Fibroblast of skin of right quadriceps (primary cell): ENCODE data around the gene EYA2.
A peak's percentile ranks its signal among the peaks of the same experiment; 100 is the strongest.

Source experiments
- DNase-seq: peaks from one replicate; pipeline ENCODE4 v3.0.0-alpha.2; 2013

The EYA2 gene

GRCh38 chr20:47013606-47014005, 119.0 kb downstream of the EYA2 start:
- DNase-seq: no peak

GRCh38 chr20:47016068-47016664, 121.5 kb downstream of the EYA2 start:
- DNase-seq: no peak

- DNase-seq: no peak
These were observed 123.7 kb downstream of the EYA2 start for GRCh38 chr20:47018381-47018780.

- peak; percentile 59 for DNase-seq
These were observed 124.6 kb downstream of the EYA2 start for GRCh38 chr20:47019121-47019824.

- DNase-seq: no peak
These were observed 125.6 kb downstream of the EYA2 start for GRCh38 chr20:47020231-47020630.

- no peak for DNase-seq
These were observed 127.2 kb downstream of the EYA2 start for GRCh38 chr20:47021850-47022249.

GRCh38 chr20:47024461-47024937, 129.9 kb downstream of the EYA2 start:
- DNase-seq: no peak

GRCh38 chr20:47027042-47027441, 132.4 kb downstream of the EYA2 start:
- no peak for DNase-seq

GRCh38 chr20:47027456-47027855, 132.8 kb downstream of the EYA2 start:
- no peak for DNase-seq

- no peak for DNase-seq
These were observed 133.8 kb downstream of the EYA2 start for GRCh38 chr20:47028487-47028886.

- no peak for DNase-seq
These were observed 135.2 kb downstream of the EYA2 start for GRCh38 chr20:47029845-47030244.

GRCh38 chr20:47030271-47030810, 135.7 kb downstream of the EYA2 start:
- no peak for DNase-seq

- no peak for DNase-seq
These were observed 136.4 kb downstream of the EYA2 start for GRCh38 chr20:47031004-47031403.

- DNase-seq: no peak
These were observed 137.2 kb downstream of the EYA2 start for GRCh38 chr20:47031821-47032220.

GRCh38 chr20:47032933-47033578, 138.4 kb downstream of the EYA2 start:
- no peak for DNase-seq

- DNase-seq: no peak
These were observed 139.0 kb downstream of the EYA2 start for GRCh38 chr20:47033665-47034064.

GRCh38 chr20:47035026-47035590, 140.5 kb downstream of the EYA2 start:
- no peak for DNase-seq

GRCh38 chr20:47036091-47036870, 141.6 kb downstream of the EYA2 start:
- no peak for DNase-seq

- no peak for DNase-seq
These were observed 144.2 kb downstream of the EYA2 start for GRCh38 chr20:47038566-47039560.

GRCh38 chr20:47040506-47041125, 146.0 kb downstream of the EYA2 start:
- DNase-seq: no peak

- no peak for DNase-seq
These were observed 146.8 kb downstream of the EYA2 start for GRCh38 chr20:47041396-47041899.
